Effector CD4-positive, alpha-beta T cell (primary cell): ENCODE results near the gene PARVA.
"Not testable (repeated sequence)": the region's sequence is repeated elsewhere in the genome, so short reads cannot be mapped to it uniquely, and the experiment has no call there.

Experiments used
- DNase-seq: peaks from one replicate; pipeline ENCODE4 v3.0.0-alpha.2; 2020

The PARVA gene

GRCh38 chr11:12506404-12506921 lies 129.1 kb downstream of the PARVA start:
- no peak for DNase-seq

DNA sequence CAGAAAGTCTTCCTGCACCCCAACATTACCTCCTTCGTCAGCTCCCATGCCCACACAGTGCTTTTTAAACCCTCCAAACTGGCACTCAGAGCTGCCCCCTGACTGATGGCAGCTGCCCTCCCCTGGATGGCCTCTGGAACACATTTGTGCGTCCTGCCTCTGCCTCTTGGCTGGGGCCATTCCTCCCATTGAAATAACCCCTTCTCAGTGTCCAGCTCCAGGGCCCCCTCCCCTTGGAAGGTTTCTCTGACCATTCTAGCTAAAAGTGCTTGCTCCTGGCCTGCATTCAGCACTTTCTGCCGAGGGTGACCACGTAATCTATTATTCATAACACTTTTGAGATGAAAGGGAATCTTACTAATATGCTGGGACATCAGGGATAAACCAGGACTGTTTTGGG lies 130.0 kb downstream of the PARVA start:
- no peak for DNase-seq

- DNase-seq, result no peak
Observed at GRCh38 chr11:12508151-12508751, 130.9 kb downstream of the PARVA start.

DNA sequence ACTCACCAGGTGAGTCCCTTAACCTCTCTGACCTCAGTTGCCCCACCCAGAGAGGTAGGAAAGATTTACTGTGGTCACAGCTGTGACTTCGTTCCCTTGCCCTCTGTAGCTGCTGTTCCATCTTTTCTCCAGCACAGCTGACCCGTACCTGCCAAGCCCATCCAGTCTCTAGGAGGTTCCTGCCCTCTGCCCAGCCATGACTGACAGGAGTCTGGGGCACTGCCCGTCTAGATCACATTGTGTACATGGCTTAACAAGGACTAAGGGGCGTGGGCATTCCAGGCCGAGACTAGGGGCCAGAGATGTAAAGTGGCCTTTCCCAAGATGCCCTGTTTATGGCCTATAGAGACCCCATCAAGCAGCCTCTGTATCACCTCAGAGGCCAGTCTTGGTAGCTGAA lies 132.0 kb downstream of the PARVA start:
- DNase-seq, result no peak

- no peak for DNase-seq
Observed at GRCh38 chr11:12512132-12512531, 134.8 kb downstream of the PARVA start.

GRCh38 chr11:12512826-12513395 lies 135.5 kb downstream of the PARVA start:
- no peak for DNase-seq

GRCh38 chr11:12516387-12517105 lies 139.2 kb downstream of the PARVA start:
- DNase-seq, result no peak

DNA sequence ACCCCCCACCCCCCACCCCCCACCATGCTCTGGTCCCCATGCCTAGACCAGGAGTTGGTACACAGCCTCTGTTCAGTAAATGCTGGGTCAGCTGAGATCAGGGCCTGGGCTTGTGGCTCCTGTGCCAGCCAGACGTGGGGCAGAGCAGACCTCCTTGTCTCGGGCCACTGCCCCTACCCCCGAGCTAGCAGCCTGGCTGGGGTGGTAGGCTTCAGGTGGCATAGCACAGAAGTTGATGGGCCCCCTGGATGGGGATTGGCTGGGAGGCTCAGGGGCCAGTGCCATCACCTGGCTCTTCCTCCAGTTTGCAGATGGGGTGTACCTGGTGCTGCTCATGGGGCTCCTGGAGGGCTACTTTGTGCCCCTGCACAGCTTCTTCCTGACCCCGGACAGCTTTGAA lies 139.9 kb downstream of the PARVA start:
- DNase-seq, result no peak

- DNase-seq, result no peak
Observed at GRCh38 chr11:12517741-12518140, 140.4 kb downstream of the PARVA start.

DNA sequence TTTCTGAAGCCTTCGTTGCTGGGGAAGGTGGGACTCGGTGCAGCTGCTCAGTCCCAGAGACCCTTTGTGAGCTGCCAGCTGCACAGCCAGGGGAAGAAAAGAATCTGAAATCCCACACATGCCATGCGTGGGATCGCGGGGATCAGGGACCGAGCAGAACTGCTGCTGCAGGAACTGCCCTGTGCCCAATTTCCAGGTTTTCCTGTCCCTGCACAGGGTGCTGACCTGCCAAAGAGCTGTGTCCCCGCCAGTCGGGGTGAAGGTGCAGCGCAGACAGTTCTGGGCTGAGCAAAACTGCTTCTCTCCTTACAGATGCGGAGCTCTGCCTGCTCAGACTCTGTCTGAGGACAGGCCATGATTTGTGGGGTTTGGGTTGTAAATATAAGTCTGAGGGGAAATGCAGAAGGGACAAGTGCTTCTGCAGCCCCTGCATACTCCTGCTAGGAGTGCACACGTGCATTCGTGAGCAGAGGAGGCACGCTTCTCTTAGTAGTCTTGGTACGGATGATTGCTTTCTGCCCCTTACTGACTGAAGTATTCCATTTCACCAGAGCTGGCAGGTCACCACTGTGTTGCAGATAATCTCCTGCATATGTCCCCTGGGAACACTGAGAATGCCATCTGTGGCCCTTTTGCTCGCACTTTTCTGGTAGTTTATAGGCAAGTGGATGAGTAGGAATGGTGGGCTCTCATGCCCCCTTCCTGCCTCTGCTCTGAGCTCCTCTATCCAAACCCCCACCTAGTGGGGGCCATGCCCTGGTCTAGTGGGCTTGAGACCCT lies 141.4 kb downstream of the PARVA start:
- no peak for DNase-seq

- DNase-seq, result no peak
Observed at GRCh38 chr11:12520054-12520453, 142.7 kb downstream of the PARVA start.

DNA sequence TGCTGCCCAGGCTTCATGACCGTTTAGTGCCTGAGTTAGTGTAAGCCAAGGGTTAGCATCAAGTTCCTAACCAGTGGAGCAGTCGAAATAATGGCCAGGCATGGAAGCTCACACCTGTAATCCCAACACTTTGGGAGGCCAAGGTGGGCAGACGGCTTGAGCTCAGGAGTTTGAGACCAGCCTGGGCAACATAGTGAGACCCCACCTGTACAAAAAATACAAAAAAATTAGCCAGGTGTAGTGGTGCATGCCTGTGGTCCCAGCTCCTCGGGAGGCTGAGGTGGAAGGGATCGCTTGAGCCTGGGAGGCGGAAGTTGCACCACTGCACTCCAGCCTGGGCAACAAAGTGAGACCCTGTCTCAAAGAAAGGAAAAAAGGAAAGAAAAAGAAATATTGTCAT lies 143.2 kb downstream of the PARVA start:
- not testable (repeated sequence) for DNase-seq

DNA sequence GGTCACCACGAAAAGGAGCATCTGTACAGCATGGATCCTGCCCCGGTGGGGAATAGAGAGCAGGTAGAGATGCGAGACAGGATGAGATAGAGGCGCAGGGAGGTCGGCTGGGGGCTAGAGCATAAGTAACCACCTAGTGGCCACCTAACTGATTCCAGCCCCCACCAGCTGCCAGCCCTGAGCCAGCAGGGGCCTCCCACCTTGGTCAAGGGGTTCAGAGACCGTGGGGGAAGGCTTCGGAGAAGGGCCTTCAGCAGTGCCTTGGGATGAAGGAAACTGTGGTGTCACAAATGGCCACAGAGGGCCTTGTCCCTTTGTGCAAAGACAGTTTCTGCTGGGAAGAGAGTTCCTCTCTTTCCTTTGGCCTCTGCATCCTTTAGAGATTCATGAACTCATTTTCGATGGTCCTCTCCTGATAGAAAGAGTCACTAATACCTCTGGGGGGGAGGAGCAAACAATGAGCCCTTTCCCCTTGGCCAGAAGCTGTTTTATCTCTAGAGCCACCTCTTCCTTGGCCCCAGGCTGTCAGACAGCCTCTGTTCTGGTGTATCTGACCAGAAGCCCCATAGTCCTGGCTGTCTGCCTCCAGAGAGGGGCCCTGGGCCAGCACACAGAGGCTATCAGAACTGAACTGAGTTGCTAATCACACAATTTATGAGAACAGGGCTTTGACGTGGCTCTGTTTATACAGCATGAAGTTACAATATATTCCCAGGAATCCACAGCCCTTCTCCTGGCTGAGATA lies 146.0 kb downstream of the PARVA start:
- DNase-seq, result no peak

DNA sequence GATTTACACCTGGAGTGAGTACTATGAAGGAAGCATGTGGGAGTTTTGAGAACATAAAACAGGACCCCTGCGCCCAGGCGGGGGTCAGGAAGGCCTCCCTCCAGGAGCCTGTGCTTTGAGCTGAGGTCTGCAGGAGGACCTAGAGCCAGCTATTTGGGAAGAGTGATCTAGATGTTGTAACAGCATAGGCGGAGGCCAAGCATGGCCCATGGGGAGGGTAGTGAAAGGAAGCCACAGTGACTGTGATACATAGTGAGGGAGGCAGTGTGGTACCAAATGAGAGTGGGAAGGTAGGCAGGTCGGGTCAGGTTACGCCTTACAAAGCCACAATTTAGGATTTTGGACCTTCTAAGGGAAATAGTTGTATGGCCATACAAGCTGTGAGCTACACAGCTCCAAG lies 147.5 kb downstream of the PARVA start:
- no peak for DNase-seq

- no peak for DNase-seq
Observed at GRCh38 chr11:12525466-12526055, 148.2 kb downstream of the PARVA start.

- DNase-seq, result no peak
Observed at GRCh38 chr11:12526789-12527188, 149.4 kb downstream of the PARVA start.

- DNase-seq, result no peak
Observed at GRCh38 chr11:12528487-12528886, 151.1 kb downstream of the PARVA start.

GRCh38 chr11:12529041-12529440 lies 151.7 kb downstream of the PARVA start:
- no peak for DNase-seq

DNA sequence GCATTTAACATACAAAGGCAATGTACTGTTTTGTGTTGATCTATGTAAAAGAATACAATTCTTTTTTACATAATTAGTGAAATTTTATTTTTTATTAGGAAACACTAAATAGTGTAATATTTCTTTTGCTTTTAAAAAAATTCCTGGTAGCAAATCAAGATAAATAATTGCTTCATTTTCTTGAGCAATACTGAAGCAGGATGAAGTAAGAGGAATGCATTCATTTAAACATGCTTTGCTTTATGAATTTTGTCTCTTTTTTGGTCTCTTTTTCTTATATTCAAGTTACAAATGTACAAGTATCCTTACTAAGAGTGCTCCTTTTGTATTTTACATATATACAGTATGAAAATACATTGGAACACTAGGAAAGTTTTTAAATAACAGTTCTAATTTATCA lies 152.4 kb downstream of the PARVA start:
- no peak for DNase-seq

DNA sequence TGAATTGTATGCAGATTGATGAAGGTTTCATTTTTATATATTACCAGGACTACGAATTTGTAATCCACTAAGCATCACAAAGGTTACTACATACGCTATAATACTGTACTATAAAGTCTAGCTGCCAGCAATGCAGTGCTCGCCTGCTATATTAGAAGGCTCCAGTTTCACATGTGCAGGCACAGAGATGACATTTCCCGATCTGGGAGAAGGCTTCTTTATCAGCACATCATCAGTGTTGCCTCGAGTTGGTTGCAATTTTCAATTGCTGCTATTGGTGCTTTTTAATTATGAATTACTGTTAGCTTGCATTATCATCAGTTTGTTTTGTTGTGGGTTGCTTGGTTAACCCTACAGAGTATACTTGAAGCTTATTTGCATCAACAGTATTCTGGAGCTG lies 153.6 kb downstream of the PARVA start:
- no peak for DNase-seq

GRCh38 chr11:12531681-12532080 lies 154.3 kb downstream of the PARVA start:
- DNase-seq, result no peak

GRCh38 chr11:12532580-12532979 lies 155.2 kb downstream of the PARVA start:
- no peak for DNase-seq
